B cell (primary cell): Measurements from ENCODE around the gene TEX51. TPM values are rescaled to one million over a fixed set of nuclear protein-coding genes. Genes with fewer than 3 reads are reported as not detected.

Source experiments
- ATAC-seq: fragments of 200-7000 bp; cut with Tn5 transposase; one replicate; pipeline ENCODE4 v1.10.0; 2021; ENCODE audit warnings: low read depth, mild to moderate bottlenecking, moderate number of reproducible peaks, moderate library complexity
- CTCF ChIA-PET: fragments of 350-600 bp; sonication (Branson Sonifier 250); formaldehyde crosslinking; loops from one replicate; lab custom pipeline; 2021; ENCODE audit warnings: antibody characterized with exemption, inconsistent platforms; lab: Charles Lee
- POLR2A ChIA-PET: fragments of 350-600 bp; sonication (Branson Sonifier 250); formaldehyde crosslinking; loops from one replicate; lab custom pipeline; 2021; ENCODE audit warnings: antibody characterized with exemption; lab: Charles Lee
- DNase-seq: peaks from one replicate; pipeline ENCODE4 v3.0.0; 2013
- H2AFZ ChIP-seq: 2 replicates; pipeline ENCODE4 v1.6.1; 2012; ENCODE audit warnings: mild to moderate bottlenecking, low read depth, low read length; ENCODE audit not compliant: insufficient read depth, poor library complexity, severe bottlenecking
- H3K27ac ChIP-seq, 2 donors: 1 replicate in 1 of 2; 2 replicates in 1 of 2; pipeline ENCODE4 v1.5.1; 2012 to 2013; ENCODE audit warnings: low read length in 2 of 2, mild to moderate bottlenecking in 2 of 2, moderate library complexity in 1 of 2
- H3K27me3 ChIP-seq, 4 experiments: fragments of 200-600 bp in 1 of 4; sonication (generic) in 1 of 4; replicated peaks in 1 of 4; 1 replicate in 2 of 4; 2 replicates in 2 of 4; pipeline versions ENCODE4 v1.6.1 to v1.7.0; 2013 to 2016; ENCODE audit warnings: low read length in 3 of 4, mild to moderate bottlenecking in 2 of 4, mixed read lengths in 1 of 4, moderate library complexity in 1 of 4; ENCODE audit not compliant: insufficient read depth in 4 of 4, control insufficient read depth in 3 of 4; ENCODE audit errors: control extremely low read depth in 1 of 4
- H3K36me3 ChIP-seq, 2 experiments: replicated peaks in 1 of 2; 1 replicate in 1 of 2; 2 replicates in 1 of 2; pipeline versions ENCODE4 v1.6.1 to v1.7.1; 2013; ENCODE audit warnings: low read length in 1 of 2; ENCODE audit not compliant: insufficient read depth in 2 of 2, control insufficient read depth in 1 of 2; ENCODE audit errors: control extremely low read depth in 1 of 2, extremely low read depth in 1 of 2
- H3K4me1 ChIP-seq, 2 donors: fragments of 200-600 bp in 1 of 2; sonication (generic) in 1 of 2; 1 replicate in 1 of 2; 2 replicates in 1 of 2; pipeline versions ENCODE4 v1.5.1 to v1.6.1; 2013 to 2017; ENCODE audit warnings: low read length in 2 of 2; ENCODE audit not compliant: control insufficient read depth in 2 of 2, insufficient read depth in 2 of 2
- H3K4me2 ChIP-seq: replicated peaks from 2 replicates; pipeline ENCODE3; 2012; ENCODE audit warnings: mild to moderate bottlenecking, low read depth, low read length; ENCODE audit not compliant: poor library complexity, severe bottlenecking
- H3K4me3 ChIP-seq, 5 experiments: fragments of 200-600 bp in 1 of 5; sonication (generic) in 1 of 5; 1 replicate in 3 of 5; 2 replicates in 2 of 5; pipeline versions ENCODE4 v1.5.1 to v1.7.0; 2011 to 2016; ENCODE audit warnings: low read length in 4 of 5, mild to moderate bottlenecking in 4 of 5, low read depth in 2 of 5, control low read depth in 1 of 5, moderate library complexity in 1 of 5; ENCODE audit not compliant: insufficient read depth in 1 of 5; ENCODE audit errors: control extremely low read depth in 1 of 5, extremely low read depth in 1 of 5
- H3K79me2 ChIP-seq: fragments of 200-600 bp; sonication (generic); one replicate; pipeline ENCODE4 v1.6.0; 2016; ENCODE audit warnings: low read length; ENCODE audit not compliant: control insufficient read depth, insufficient read depth
- H3K9ac ChIP-seq: fragments of 200-600 bp; sonication (generic); 2 replicates; pipeline ENCODE4 v1.6.1; 2017; ENCODE audit warnings: mild to moderate bottlenecking, low read length, moderate library complexity
- H3K9me3 ChIP-seq, 3 donors: one replicate each; pipeline versions ENCODE4 v1.6.1 to v1.7.1; 2013; ENCODE audit warnings: low read length in 2 of 3; ENCODE audit not compliant: control insufficient read depth in 2 of 3, insufficient read depth in 1 of 3; ENCODE audit errors: control extremely low read depth in 1 of 3
- H4K20me1 ChIP-seq: 2 replicates; pipeline ENCODE4 v1.6.0; 2012; ENCODE audit warnings: mild to moderate bottlenecking, low read length; ENCODE audit not compliant: insufficient read depth, control insufficient read depth, poor library complexity, severe bottlenecking
- H3K27ac Mint-ChIP-seq: one replicate; pipeline ENCODE4 v1.8.0; 2021; ENCODE audit warnings: mixed read lengths
- H3K27me3 Mint-ChIP-seq: one replicate; pipeline ENCODE4 v1.8.0; 2021; ENCODE audit warnings: mixed read lengths
- H3K4me1 Mint-ChIP-seq: one replicate; pipeline ENCODE4 v1.8.0; 2021; ENCODE audit warnings: mixed read lengths
- H3K4me3 Mint-ChIP-seq: one replicate; pipeline ENCODE4 v1.8.0; 2021; ENCODE audit warnings: mixed read lengths
- H3K9me3 Mint-ChIP-seq: one replicate; pipeline ENCODE4 v1.8.0; 2022; ENCODE audit warnings: mixed read lengths; ENCODE audit not compliant: insufficient read depth
- EZH2 ChIP-seq: IDR thresholded peaks from 2 replicates; pipeline ENCODE4 v1.6.1; 2012; ENCODE audit warnings: borderline replicate concordance, low read depth, mild to moderate bottlenecking, moderate library complexity, low read length; ENCODE audit not compliant: insufficient read depth, poor library complexity, severe bottlenecking
- WGBS: methylation state at CpG from one replicate; pipeline ENCODE4 v1.1.5; 2013; ENCODE audit warnings: missing lambda C conversion rate; ENCODE audit not compliant: insufficient coverage; 5-methylcytosine and 5-hydroxymethylcytosine counted together
- intact Hi-C: fragments of 100-400 bp; cut with micrococcal nuclease; formaldehyde crosslinking; loops from one replicate; pipeline ENCODE4 v1.10.0; 2022
- polyA plus RNA-seq: library from polyadenylated mRNA; depleted of rRNA; stranded (reverse); fragments of >200 nt; gene quantifications from 2 replicates; pipeline ENCODE4 v1.2.3, GENCODE V29; 2012
- total RNA-seq, 2 donors: library from RNA; stranded (reverse); fragments of 120-200 nt in 1 of 2; gene quantifications; 1 replicate in 1 of 2; 2 replicates in 1 of 2; pipeline versions ENCODE4 v1.2.3 to v1.2.4, GENCODE V29; 2013 to 2022
- TF ChIP-seq, protein P1 (sequence below): fragments of 200-600 bp; IDR thresholded peaks from one replicate; pipeline ENCODE4 v1.8.0; 2022; ENCODE audit warnings: antibody characterized with exemption, mild to moderate bottlenecking

TEX51 gene
- total and polyA plus RNA-seq, 2 donors (not counting 1 experiment from before 2014, with no cell fraction given): not detected

DNA sequence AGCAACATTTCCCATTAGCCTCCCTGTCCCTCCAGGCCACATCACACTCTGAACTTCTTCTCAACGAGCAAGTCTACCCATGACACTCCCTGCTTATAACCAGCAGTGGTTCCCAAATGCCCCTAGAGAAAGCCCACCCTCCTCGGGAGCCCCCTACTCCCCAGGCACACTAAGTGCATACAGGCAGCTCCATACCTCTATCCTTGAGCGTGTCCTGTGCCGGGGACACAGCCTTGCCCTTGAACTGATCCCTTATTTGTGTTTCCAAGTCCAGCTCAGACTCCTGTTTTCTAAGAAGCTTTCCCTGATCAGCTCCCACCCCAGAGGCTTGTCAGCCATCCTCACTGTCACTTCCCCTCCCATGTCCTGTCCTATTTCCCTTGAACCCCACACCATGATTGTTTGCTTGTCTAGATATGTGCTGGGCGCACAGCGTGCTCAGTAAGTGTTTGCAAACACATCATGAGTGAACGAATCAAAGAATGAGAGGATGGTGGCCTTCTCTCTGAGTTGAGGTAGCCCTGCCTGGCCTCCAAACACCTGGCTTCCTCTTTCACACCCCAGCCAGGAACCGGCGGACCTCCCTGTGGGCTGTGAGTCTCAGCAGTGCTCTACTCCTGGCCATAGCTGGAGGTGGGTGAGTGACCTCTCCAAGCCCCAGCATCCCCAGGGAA lies 2.1 kb downstream of the TEX51 start:
- WGBS: 74% methylated on average over 5 of the region's 9 CpGs
- H3K27ac ChIP-seq: no peak overlapping the region
- POLR2A ChIA-PET: no interaction called here
- intact Hi-C loops: no loop called here
- TF ChIP-seq, protein P1, sequence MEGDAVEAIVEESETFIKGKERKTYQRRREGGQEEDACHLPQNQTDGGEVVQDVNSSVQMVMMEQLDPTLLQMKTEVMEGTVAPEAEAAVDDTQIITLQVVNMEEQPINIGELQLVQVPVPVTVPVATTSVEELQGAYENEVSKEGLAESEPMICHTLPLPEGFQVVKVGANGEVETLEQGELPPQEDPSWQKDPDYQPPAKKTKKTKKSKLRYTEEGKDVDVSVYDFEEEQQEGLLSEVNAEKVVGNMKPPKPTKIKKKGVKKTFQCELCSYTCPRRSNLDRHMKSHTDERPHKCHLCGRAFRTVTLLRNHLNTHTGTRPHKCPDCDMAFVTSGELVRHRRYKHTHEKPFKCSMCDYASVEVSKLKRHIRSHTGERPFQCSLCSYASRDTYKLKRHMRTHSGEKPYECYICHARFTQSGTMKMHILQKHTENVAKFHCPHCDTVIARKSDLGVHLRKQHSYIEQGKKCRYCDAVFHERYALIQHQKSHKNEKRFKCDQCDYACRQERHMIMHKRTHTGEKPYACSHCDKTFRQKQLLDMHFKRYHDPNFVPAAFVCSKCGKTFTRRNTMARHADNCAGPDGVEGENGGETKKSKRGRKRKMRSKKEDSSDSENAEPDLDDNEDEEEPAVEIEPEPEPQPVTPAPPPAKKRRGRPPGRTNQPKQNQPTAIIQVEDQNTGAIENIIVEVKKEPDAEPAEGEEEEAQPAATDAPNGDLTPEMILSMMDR: no peak
- TF ChIP-seq EZH2: no peak
- H3K4me3 Mint-ChIP-seq: no peak overlapping the region
- H3K27me3 Mint-ChIP-seq: peaks cover 22% of the 10 kb centered on the region
- H3K9me3 ChIP-seq: peaks cover 0 to 27% (median 7%) of the 10 kb centered on the region in 3 donors
- no peak for ATAC-seq
- H3K36me3 ChIP-seq: no peaks in the 10 kb centered on the region
- H3K27ac Mint-ChIP-seq: no peak overlapping the region
- no peak overlapping the region for H3K9ac ChIP-seq
- CTCF ChIA-PET: no interaction called here
- peaks cover 4% of the 10 kb centered on the region for H3K9me3 Mint-ChIP-seq
- no peak overlapping the region for H3K4me3 ChIP-seq
- H3K27me3 ChIP-seq: peaks cover 0 to 10% (median 1%) of the 10 kb centered on the region in 4 experiments
- H3K79me2 ChIP-seq: no peaks in the 10 kb centered on the region
- H3K4me1 ChIP-seq: peaks cover 7 to 8% of the 10 kb centered on the region in 2 donors
- DNase-seq: no peak
- peaks cover 10% of the 10 kb centered on the region for H3K4me1 Mint-ChIP-seq
- no peaks in the 10 kb centered on the region for H4K20me1 ChIP-seq
- no peak overlapping the region for H2AFZ ChIP-seq
- H3K4me2 ChIP-seq: no peak overlapping the region

DNA sequence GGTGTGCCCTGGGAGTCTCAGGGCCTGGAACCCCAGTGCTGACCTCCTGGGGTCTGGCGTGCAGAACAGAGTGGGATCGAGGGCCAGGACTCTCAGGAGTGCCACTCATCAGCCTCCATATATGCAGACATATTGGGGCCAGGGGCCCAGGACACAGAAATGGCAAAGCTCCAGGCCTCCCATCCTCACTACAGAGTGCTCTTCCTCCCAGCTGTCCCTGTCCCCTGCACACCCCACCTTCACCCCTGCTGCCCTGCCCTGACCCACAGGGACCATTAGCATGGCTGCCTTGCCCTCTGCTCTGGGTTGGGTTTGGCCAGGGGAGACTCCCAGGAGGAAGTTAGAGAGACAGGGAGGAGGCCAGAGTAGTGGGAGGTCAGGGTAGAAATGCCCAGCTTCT lies 2.8 kb downstream of the TEX51 start:
- H3K9me3 Mint-ChIP-seq: peaks cover 4% of the 10 kb centered on the region
- WGBS: 85% methylated on average over 2 of the region's 2 CpGs
- no peak overlapping the region for H3K9ac ChIP-seq
- no peak overlapping the region for H3K27ac ChIP-seq
- H3K4me2 ChIP-seq: no peak overlapping the region
- ATAC-seq (no peak), DNase-seq (no peak)
- peaks cover 7 to 10% of the 10 kb centered on the region in 2 donors for H3K4me1 ChIP-seq
- POLR2A ChIA-PET: no interaction called here
- H3K27me3 ChIP-seq: peaks cover 0 to 10% (median 1%) of the 10 kb centered on the region in 4 experiments
- no peak overlapping the region for H3K27ac Mint-ChIP-seq
- peaks cover 17% of the 10 kb centered on the region for H3K4me1 Mint-ChIP-seq
- CTCF ChIA-PET: no interaction called here
- H3K27me3 Mint-ChIP-seq: peaks cover 25% of the 10 kb centered on the region
- no peaks in the 10 kb centered on the region for H3K36me3 ChIP-seq
- peaks cover 0 to 27% (median 7%) of the 10 kb centered on the region in 3 donors for H3K9me3 ChIP-seq
- no peak overlapping the region for H3K4me3 ChIP-seq
- TF ChIP-seq, protein P1: no peak
- TF ChIP-seq EZH2: no peak
- H3K79me2 ChIP-seq: no peaks in the 10 kb centered on the region
- no peak overlapping the region for H3K4me3 Mint-ChIP-seq
- H2AFZ ChIP-seq: no peak overlapping the region
- H4K20me1 ChIP-seq: no peaks in the 10 kb centered on the region
- intact Hi-C loops: no loop called here
